ENCODE data around the gene CD40.

Gene CD40

DNA sequence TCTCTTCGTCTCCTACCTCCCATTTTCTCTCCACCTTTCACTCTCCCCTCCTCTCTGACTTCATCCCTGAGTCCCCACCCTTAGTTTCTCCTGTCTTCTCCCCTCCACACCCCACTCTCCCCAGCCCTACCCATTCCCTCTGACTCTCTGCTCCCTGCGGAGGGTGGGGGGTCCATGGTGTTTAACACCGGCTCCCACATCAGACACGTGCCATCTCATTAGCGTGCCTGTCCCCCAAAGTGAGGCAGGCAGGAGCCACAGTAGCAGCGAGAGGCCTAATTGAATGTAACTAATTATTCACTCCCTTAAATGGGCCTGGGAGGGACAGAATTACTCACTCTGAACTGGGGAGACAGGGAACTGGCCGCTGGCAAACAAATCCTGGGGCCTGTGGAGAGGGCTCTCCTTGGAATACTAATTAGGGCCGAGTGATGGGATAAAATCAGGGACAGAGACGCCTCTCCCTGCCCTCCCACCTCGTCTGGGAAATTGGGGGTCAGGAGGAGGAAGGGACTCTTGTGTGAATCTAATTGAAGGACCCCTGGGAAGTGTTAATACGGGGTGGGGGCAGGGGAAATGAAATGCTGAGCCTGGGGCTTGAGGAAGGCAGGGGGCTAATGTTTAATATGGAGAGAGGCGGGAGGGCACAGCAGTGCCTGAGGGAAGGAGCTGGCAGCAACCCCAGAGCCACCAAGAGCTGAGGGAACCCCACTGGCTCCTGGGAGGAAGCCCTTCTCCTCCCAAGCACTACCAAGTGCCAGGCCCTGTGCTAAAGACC is 17.9 kb downstream of the CD40 start:
- H3K27me3 ChIP-seq (ENCODE audit: control insufficient read depth, insufficient read depth, low read length) = no peaks in the 10 kb centered on the region

GRCh38 chr20:46137816-46138215 is 19.7 kb downstream of the CD40 start:
- no peaks in the 10 kb centered on the region for H3K36me3 ChIP-seq (ENCODE audit: control insufficient read depth, insufficient read depth, low read length)
- H3K4me1 ChIP-seq = no peaks in the 10 kb centered on the region
- no peaks in the 10 kb centered on the region for H3K27me3 ChIP-seq (ENCODE audit: control insufficient read depth, insufficient read depth, low read length)
- no peaks in the 10 kb centered on the region for H3K79me2 ChIP-seq
- no peak overlapping the region for H3K27ac ChIP-seq
- H2AFZ ChIP-seq = no peak overlapping the region
- H3K9ac ChIP-seq = no peak overlapping the region
- H3K9me3 ChIP-seq (ENCODE audit: control insufficient read depth, low read length) = no peaks in the 10 kb centered on the region
- TF ChIP-seq, protein P1, sequence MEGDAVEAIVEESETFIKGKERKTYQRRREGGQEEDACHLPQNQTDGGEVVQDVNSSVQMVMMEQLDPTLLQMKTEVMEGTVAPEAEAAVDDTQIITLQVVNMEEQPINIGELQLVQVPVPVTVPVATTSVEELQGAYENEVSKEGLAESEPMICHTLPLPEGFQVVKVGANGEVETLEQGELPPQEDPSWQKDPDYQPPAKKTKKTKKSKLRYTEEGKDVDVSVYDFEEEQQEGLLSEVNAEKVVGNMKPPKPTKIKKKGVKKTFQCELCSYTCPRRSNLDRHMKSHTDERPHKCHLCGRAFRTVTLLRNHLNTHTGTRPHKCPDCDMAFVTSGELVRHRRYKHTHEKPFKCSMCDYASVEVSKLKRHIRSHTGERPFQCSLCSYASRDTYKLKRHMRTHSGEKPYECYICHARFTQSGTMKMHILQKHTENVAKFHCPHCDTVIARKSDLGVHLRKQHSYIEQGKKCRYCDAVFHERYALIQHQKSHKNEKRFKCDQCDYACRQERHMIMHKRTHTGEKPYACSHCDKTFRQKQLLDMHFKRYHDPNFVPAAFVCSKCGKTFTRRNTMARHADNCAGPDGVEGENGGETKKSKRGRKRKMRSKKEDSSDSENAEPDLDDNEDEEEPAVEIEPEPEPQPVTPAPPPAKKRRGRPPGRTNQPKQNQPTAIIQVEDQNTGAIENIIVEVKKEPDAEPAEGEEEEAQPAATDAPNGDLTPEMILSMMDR (IDR thresholded peaks at IDR 0.05) = no peak
- no peak overlapping the region for H3K4me2 ChIP-seq (ENCODE audit: low read length)
- no peak overlapping the region for H3K4me3 ChIP-seq (ENCODE audit: low read depth, low read length)

More for the DNA sequence above, 17.9 kb downstream of the CD40 start:
- Histone ChIP-seq H2AFZ (no peak overlapping the region), H3K79me2 (no peaks in the 10 kb centered on the region), H3K9ac (no peak overlapping the region), H3K4me2 (ENCODE audit: low read length) (no peak overlapping the region), H3K9me3 (ENCODE audit: control insufficient read depth, low read length) (no peaks in the 10 kb centered on the region), H3K4me3 (ENCODE audit: low read depth, low read length) (no peak overlapping the region), H3K36me3 (ENCODE audit: control insufficient read depth, insufficient read depth, low read length) (no peaks in the 10 kb centered on the region), H3K4me1 (peaks cover 7% of the 10 kb centered on the region), H3K27ac (no peak overlapping the region)
- TF ChIP-seq, protein P1 (IDR thresholded peaks at IDR 0.05) = no peak

DNA sequence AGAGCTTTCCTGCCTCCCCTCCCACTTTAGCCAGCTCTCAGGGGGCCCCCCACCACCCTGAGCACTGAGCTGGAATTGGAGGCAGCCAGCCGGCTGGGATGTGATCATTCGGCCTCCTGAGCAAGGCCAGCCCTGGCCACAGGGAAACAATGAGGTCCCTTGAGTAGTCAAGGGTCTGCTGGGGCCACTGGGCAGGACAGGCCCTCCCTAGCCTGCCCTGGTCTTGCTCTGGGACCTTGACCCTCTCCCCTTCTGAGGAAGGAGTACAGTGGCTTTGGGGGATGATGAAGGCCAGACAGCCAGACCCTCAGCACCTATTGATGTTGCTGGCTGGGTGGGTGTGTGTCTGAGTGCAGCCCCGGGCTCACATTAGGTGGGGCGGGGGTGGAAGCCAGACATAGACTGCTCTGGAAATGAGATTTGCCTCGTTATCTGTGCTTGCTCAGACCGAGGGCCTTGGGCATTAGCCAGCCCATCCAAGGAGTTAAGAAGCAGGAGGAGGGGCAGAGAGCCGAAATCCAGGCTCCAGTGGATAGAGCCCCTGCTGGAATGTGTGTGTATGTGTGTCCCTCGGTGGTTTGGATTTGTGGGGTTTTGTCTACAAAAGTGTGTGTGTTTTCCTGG is 21.3 kb downstream of the CD40 start:
- Histone ChIP-seq H3K4me1 (no peaks in the 10 kb centered on the region), H2AFZ (no peak overlapping the region), H3K27ac (no peak overlapping the region), H3K27me3 (ENCODE audit: control insufficient read depth, insufficient read depth, low read length) (no peaks in the 10 kb centered on the region), H3K9me3 (ENCODE audit: control insufficient read depth, low read length) (no peaks in the 10 kb centered on the region), H3K79me2 (no peaks in the 10 kb centered on the region), H3K4me2 (ENCODE audit: low read length) (no peak overlapping the region), H3K4me3 (ENCODE audit: low read depth, low read length) (no peak overlapping the region), H3K36me3 (ENCODE audit: control insufficient read depth, insufficient read depth, low read length) (no peaks in the 10 kb centered on the region), H3K9ac (no peak overlapping the region)
- TF ChIP-seq, protein P1 (IDR thresholded peaks at IDR 0.05) = no peak

DNA sequence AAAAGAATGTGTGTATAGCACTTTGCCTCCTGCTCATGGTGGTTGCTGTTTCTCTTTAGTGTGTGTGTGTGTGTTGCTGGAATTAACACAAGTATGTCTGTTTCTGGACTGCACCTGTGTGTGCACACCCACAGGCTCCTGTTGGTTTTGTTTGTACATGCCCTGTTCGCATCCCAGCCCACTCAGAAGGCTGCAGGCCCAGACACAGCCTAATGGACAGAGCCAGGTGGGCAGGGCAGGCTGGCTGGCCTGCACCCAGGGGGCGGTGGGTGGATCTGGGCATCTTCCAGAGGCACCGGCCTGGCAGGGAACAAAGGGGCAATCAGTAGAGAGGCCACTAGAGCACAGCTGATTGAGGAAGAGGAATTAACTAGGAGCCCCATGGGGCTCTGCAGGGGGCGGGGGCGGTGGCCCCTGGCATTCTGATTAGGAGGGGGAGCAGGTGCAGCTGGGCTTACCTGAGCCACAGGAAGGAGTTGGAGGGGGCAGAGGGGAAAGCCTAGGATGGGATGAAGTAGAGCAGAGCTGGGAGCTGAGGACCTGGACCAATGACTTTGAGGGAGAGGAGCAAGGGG is 21.9 kb downstream of the CD40 start:
- Histone ChIP-seq H3K79me2 (no peaks in the 10 kb centered on the region), H3K9me3 (ENCODE audit: control insufficient read depth, low read length) (no peaks in the 10 kb centered on the region), H3K27ac (no peak overlapping the region), H2AFZ (no peak overlapping the region), H3K9ac (no peak overlapping the region), H3K4me2 (ENCODE audit: low read length) (no peak overlapping the region), H3K4me3 (ENCODE audit: low read depth, low read length) (no peak overlapping the region), H3K4me1 (no peaks in the 10 kb centered on the region), H3K27me3 (ENCODE audit: control insufficient read depth, insufficient read depth, low read length) (no peaks in the 10 kb centered on the region), H3K36me3 (ENCODE audit: control insufficient read depth, insufficient read depth, low read length) (no peaks in the 10 kb centered on the region)
- TF ChIP-seq, protein P1 (IDR thresholded peaks at IDR 0.05) = no peak

Data from parathyroid adenoma (tissue), 2 donors.